ENCODE results near the gene FBXW5.

GRCh38 chr9:136896027-136896426 lies 48.5 kb downstream of the FBXW5 start:
- no peak for TF ChIP-seq RFX5 (IDR thresholded peaks at IDR 0.05; ENCODE audit: low read depth, low read length)
- TF ChIP-seq REST (IDR thresholded peaks at IDR 0.05; ENCODE audit: borderline replicate concordance) = no peak
- TF ChIP-seq REST (CRISPR knock-in tag; IDR thresholded peaks at IDR 0.05; ENCODE audit: low read depth) = no peak
- TF ChIP-seq CBX5 (IDR thresholded peaks at IDR 0.05; ENCODE audit: borderline replicate concordance, low read depth) = no peak
- no peak for TF ChIP-seq ATF3 (IDR thresholded peaks at IDR 0.05)
- no peak for TF ChIP-seq ATF3 (CRISPR knock-in tag; conservative IDR thresholded peaks at IDR 0.05)
- no peak for TF ChIP-seq NCOA6 (IDR thresholded peaks at IDR 0.05)
- TF ChIP-seq RCOR1 (IDR thresholded peaks at IDR 0.05; ENCODE audit: borderline replicate concordance in 1 of 2, low read depth in 2 of 2, low read length in 2 of 2) = no peak

All from K562 (cell line).